GM19099 (cell line): Measurements from ENCODE around the gene MYOM1.

Experiments used
- POLR2A ChIP-seq: IDR thresholded peaks from 3 replicates; pipeline ENCODE4 v1.6.1; 2011; ENCODE audit warnings: low read depth; ENCODE audit not compliant: insufficient read length; ENCODE audit errors: extremely low read depth

MYOM1 gene

GRCh38 chr18:3093624-3094337, 126.0 kb downstream of the MYOM1 start:
- no peak for TF ChIP-seq POLR2A

DNA sequence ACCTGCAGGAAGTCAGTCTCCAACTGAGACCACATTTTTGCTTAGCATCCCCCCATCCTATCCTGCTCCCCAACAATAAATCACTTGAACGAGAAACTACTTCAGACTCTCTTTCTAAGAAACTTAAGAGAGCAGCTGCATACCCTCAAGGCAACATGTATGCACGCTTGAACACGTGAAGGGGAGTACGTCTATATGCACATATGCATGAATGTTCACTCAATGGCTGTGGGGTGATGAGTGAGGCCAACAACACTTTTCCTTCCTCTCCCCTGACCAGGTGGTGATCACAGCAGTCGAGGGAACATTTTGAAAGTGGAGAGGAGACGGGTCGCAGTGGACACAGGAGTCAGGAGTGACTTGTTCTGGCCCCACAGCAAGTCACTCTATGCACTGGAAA, 127.0 kb downstream of the MYOM1 start:
- no peak for TF ChIP-seq POLR2A

GRCh38 chr18:3089579-3089978, 130.2 kb downstream of the MYOM1 start:
- TF ChIP-seq POLR2A, result no peak

DNA sequence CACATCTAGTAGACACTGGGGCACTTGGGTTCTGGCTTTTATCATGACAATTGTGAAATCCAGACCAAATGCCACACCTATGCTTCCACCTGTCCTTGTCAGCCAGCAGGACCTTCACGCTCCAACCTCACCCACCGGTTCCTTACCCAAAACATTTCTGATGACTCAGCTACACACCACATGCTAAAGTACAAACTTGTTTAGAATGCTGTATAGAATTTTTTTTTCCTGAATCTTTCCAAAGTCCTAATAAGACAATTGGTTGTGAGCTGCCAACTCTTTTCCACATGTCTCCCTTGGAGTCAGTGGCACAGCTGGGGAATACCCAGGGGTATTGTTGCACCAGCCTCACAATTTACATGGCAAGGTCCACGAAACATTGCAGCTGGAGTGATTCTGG, 131.3 kb downstream of the MYOM1 start:
- no peak for TF ChIP-seq POLR2A

- TF ChIP-seq POLR2A, result no peak
Measured at GRCh38 chr18:3086871-3087270, 132.9 kb downstream of the MYOM1 start.

DNA sequence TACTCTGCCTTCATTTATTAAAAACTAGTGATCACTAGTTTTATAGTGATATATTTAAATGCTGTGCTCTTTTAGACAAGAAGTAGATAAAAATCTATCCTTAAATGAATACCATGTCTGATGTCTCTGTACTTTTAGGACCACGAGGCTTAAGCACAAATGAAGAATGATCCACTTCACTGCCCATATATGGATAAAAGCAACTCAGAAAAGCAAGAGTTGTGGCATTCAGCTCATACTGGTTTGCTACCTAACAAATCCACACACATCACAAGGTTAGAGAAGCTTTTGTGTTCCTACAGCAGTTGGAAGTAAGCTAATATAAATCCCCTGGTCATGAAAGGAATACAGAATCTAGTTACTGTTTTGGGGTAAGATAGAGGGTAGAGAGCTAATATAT, 134.2 kb downstream of the MYOM1 start:
- no peak for TF ChIP-seq POLR2A

GRCh38 chr18:3084206-3084605, 135.6 kb downstream of the MYOM1 start:
- TF ChIP-seq POLR2A, result no peak

DNA sequence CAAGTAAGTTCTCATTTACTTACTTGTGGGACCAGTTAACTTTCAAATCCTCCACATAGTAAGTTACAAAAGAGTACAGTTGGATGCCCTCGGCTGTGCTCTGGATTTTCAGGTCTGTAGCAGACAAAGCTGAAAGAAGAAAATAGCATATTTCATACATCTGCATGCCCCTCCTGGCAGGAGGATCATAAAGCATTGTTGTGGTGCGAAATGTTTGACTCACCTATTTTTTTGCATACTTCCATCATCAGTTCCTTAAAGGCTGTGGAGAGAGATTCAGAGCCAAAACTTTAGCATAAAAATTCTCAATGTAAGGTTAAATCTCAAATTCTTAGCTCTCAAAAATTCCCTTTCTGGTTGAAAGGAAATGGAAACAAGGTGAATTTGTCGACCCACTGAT, 136.0 kb downstream of the MYOM1 start:
- TF ChIP-seq POLR2A, result no peak

DNA sequence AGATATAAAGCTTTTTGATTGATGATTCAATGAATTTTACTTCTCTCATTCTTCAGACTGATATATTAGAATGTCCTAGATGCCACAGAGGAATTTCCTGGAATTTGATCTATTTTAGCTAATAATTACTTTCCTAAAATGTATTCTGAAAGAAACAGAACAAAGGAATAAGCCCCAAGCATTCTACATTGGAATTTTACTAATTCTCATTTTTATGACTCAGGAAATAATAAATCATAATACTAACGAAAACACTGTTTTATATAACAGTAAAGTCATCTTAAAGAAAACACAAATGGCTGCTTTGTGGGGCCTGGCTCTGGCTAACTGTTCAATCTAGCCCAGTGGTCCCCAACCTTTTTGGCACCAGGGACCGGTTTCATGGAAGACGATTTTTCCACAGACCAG, 138.2 kb downstream of the MYOM1 start:
- TF ChIP-seq POLR2A, result no peak

DNA sequence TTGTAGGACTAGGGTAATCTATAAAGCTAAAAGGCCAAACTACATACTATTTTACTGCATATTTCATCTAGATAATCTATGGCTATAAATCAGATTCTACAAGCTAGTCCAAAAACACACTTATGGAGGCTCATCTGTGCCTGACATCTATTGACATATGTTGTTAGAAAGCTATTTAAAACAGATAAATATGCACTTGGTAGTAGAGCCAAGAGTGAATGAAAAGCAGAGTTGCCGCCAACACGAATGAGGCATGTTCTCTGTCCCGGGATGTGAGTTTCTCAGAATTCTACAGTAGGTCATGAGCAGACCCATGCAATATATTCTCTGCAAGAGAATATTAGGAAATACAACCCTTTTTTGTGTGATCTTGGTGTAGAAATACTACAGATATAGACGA, 140.1 kb downstream of the MYOM1 start:
- TF ChIP-seq POLR2A, result no peak

GRCh38 chr18:3075491-3075890, 144.3 kb downstream of the MYOM1 start:
- no peak for TF ChIP-seq POLR2A

GRCh38 chr18:3074087-3074486, 145.7 kb downstream of the MYOM1 start:
- no peak for TF ChIP-seq POLR2A

GRCh38 chr18:3071676-3072075, 148.1 kb downstream of the MYOM1 start:
- TF ChIP-seq POLR2A, result no peak

DNA sequence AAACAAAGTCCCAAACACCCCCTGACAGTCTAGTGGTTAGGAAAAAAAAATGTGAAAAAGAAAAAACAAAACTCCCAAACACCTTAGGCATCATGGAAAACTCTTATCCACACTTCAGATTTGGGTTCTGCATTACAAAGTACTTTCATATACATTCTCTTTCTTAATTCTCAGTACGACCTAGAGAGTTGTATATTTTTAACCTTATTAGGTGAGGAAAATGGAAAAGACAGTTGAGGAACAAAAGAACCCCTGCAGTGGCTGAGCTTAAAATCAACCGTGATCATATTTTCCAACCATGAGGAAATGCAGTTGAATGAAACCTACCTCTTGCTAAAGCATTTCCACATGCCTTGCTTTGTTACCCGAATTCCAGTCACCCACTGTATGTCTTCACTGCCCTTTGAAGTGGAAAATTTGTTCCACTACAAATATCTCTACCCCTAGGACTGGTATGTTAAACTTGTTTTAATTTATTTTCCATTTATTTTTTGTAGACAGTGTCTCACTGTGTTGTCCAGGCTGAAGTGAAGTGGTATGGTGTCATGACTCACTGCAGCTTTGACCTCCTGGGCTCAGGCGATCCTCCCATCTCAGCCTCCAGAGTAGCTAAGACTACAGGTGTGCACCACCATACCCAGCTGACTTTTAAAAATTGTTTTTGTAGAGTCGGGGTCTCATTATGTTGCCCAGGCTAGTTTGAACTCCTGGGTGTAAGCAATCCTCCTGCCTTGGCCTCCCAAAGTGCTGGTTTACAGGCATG, 149.9 kb downstream of the MYOM1 start:
- TF ChIP-seq POLR2A, result no peak

- no peak for TF ChIP-seq POLR2A
Measured at GRCh38 chr18:3067722-3068121, 152.0 kb downstream of the MYOM1 start.

GRCh38 chr18:3067165-3067661, 152.6 kb downstream of the MYOM1 start:
- TF ChIP-seq POLR2A, result no peak
